Measurements from ENCODE around the gene FLT4.

GRCh38 chr5:180636403-180637075 lies 12.9 kb downstream of the FLT4 start:
- TF ChIP-seq TAF1 (conservative IDR thresholded peaks at IDR 0.05) (no peak), GABPA (IDR thresholded peaks at IDR 0.05 in 1 of 2, conservative IDR thresholded peaks at IDR 0.05 in 1 of 2) (no peak), YY1 (IDR thresholded peaks at IDR 0.05) (no peak), ZBTB33 (IDR thresholded peaks at IDR 0.05) (no peak), MAX (IDR thresholded peaks at IDR 0.05) (no peak), JUND (IDR thresholded peaks at IDR 0.05) (no peak), RAD21 (IDR thresholded peaks at IDR 0.05) (no peak), ATF3 (IDR thresholded peaks at IDR 0.05) (no peak), FOXA2 (IDR thresholded peaks at IDR 0.05) (no peak), EGR1 (IDR thresholded peaks at IDR 0.05; ENCODE audit: low read depth in 2 of 2) (no peak), SP1 (IDR thresholded peaks at IDR 0.05) (no peak), RXRA (IDR thresholded peaks at IDR 0.05) (no peak)
- TF ChIP-seq, protein P1, sequence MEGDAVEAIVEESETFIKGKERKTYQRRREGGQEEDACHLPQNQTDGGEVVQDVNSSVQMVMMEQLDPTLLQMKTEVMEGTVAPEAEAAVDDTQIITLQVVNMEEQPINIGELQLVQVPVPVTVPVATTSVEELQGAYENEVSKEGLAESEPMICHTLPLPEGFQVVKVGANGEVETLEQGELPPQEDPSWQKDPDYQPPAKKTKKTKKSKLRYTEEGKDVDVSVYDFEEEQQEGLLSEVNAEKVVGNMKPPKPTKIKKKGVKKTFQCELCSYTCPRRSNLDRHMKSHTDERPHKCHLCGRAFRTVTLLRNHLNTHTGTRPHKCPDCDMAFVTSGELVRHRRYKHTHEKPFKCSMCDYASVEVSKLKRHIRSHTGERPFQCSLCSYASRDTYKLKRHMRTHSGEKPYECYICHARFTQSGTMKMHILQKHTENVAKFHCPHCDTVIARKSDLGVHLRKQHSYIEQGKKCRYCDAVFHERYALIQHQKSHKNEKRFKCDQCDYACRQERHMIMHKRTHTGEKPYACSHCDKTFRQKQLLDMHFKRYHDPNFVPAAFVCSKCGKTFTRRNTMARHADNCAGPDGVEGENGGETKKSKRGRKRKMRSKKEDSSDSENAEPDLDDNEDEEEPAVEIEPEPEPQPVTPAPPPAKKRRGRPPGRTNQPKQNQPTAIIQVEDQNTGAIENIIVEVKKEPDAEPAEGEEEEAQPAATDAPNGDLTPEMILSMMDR (IDR thresholded peaks at IDR 0.05; ENCODE audit: low read depth, low read length, missing input control) = no peak
- TF ChIP-seq, protein P2, sequence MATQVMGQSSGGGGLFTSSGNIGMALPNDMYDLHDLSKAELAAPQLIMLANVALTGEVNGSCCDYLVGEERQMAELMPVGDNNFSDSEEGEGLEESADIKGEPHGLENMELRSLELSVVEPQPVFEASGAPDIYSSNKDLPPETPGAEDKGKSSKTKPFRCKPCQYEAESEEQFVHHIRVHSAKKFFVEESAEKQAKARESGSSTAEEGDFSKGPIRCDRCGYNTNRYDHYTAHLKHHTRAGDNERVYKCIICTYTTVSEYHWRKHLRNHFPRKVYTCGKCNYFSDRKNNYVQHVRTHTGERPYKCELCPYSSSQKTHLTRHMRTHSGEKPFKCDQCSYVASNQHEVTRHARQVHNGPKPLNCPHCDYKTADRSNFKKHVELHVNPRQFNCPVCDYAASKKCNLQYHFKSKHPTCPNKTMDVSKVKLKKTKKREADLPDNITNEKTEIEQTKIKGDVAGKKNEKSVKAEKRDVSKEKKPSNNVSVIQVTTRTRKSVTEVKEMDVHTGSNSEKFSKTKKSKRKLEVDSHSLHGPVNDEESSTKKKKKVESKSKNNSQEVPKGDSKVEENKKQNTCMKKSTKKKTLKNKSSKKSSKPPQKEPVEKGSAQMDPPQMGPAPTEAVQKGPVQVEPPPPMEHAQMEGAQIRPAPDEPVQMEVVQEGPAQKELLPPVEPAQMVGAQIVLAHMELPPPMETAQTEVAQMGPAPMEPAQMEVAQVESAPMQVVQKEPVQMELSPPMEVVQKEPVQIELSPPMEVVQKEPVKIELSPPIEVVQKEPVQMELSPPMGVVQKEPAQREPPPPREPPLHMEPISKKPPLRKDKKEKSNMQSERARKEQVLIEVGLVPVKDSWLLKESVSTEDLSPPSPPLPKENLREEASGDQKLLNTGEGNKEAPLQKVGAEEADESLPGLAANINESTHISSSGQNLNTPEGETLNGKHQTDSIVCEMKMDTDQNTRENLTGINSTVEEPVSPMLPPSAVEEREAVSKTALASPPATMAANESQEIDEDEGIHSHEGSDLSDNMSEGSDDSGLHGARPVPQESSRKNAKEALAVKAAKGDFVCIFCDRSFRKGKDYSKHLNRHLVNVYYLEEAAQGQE (IDR thresholded peaks at IDR 0.05) = no peak

Data from liver (tissue), 3 donors.